ENCODE results near the gene B4GALT3.

- no peak for TF ChIP-seq ISL1 (CRISPR knock-in tag; IDR thresholded peaks at IDR 0.05)
- TF ChIP-seq CREB5 (CRISPR knock-in tag; IDR thresholded peaks at IDR 0.05; ENCODE audit: low read depth): no peak
- TF ChIP-seq TOX (CRISPR knock-in tag; IDR thresholded peaks at IDR 0.05; ENCODE audit: borderline replicate concordance): no peak
- TF ChIP-seq PATZ1 (CRISPR knock-in tag; IDR thresholded peaks at IDR 0.05; ENCODE audit: borderline replicate concordance): no peak
- TF ChIP-seq CSDC2 (CRISPR knock-in tag; IDR thresholded peaks at IDR 0.05): no peak
- no peak for TF ChIP-seq ZC3H10 (CRISPR knock-in tag; IDR thresholded peaks at IDR 0.05)
- TF ChIP-seq GLIS3 (CRISPR knock-in tag; IDR thresholded peaks at IDR 0.05): no peak
- TF ChIP-seq POU6F1 (CRISPR knock-in tag; IDR thresholded peaks at IDR 0.05; ENCODE audit: borderline replicate concordance, low read depth): no peak
- TF ChIP-seq TCF4 (CRISPR knock-in tag; IDR thresholded peaks at IDR 0.05; ENCODE audit: borderline replicate concordance): no peak
- no peak for TF ChIP-seq ZFP30 (CRISPR knock-in tag; IDR thresholded peaks at IDR 0.05)
Observed at GRCh38 chr1:161130266-161130665, 47.0 kb downstream of the B4GALT3 start.

Data from SK-N-SH treated with all-trans-retinoic acid at 6 μM for 48 hours (cell line).